Pancreas (tissue), 10 donors: ENCODE measurements around the gene THSD1. TPM values are rescaled to one million over a fixed set of nuclear protein-coding genes. Genes with fewer than 3 reads are reported as not detected.

Experiments
- ATAC-seq, 4 donors: fragments of 200-7000 bp; cut with Tn5 transposase; one replicate each; pipeline versions ENCODE4 v1.8.0 to v1.9.1; 2020; ENCODE audit warnings: mild to moderate bottlenecking in 4 of 4, moderate library complexity in 4 of 4
- DNase-seq, 6 donors: peaks; one replicate each; pipeline ENCODE4 v3.0.0-alpha.2; 2020
- FAIRE-seq: peaks from 2 replicates; lab custom pipeline; 2012; peaks lifted over from hg19 to GRCh38; lab: Jason Lieb, UNC
- H3K27ac ChIP-seq, 4 donors: fragments of 200-600 bp; sonication (generic); 1 replicate in 3 of 4; 2 replicates in 1 of 4; pipeline versions ENCODE4 v1.5.0 to v1.8.0; 2020
- H3K27me3 ChIP-seq, 4 donors: fragments of 200-600 bp; one replicate each; pipeline ENCODE4 v1.8.0; 2021
- H3K36me3 ChIP-seq, 3 donors: fragments of 200-600 bp; sonication (generic) in 1 of 3; one replicate each; pipeline versions ENCODE4 v1.5.0 to v1.8.0; 2020 to 2021
- H3K4me1 ChIP-seq, 3 donors: fragments of 200-600 bp; one replicate each; pipeline ENCODE4 v1.8.0; 2021
- H3K4me3 ChIP-seq, 4 donors: fragments of 200-600 bp; sonication (generic) in 2 of 4; one replicate each; pipeline versions ENCODE4 v1.5.0 to v1.8.0; 2020 to 2021
- H3K9me3 ChIP-seq, 4 donors: fragments of 200-600 bp; one replicate each; pipeline ENCODE4 v1.8.0; 2021
- WGBS, 2 donors: extraction: QIAGEN DNeasy Blood & Tissue Kit; methylation state at CpG; one replicate each; pipeline ENCODE4 v1.1.7; 2013; 5-methylcytosine and 5-hydroxymethylcytosine counted together
- intact Hi-C, 3 donors: fragments of 100-400 bp; cut with DNase I; formaldehyde crosslinking; loops; one replicate each; pipeline versions ENCODE4 v1.11.1 to v1.14.2; 2022
- polyA plus RNA-seq, 2 donors: library from polyadenylated mRNA; stranded (reverse); fragments of 200-250 nt; gene quantifications; one replicate each; pipeline ENCODE4 v1.2.3, GENCODE V29; 2013
- total RNA-seq, 6 donors: library from RNA; stranded (reverse); fragmentation: NEBNext Ultra II Directional in 4 of 6; extraction: Animal tissue kit (Norgen Biotek cat#: 25700) in 4 of 6; gene quantifications; one replicate each; pipeline versions ENCODE4 v1.2.1 to v1.2.4, GENCODE V29; 2021 to 2023
- TF ChIP-seq, protein P1 (sequence below), 4 donors: fragments of 200-600 bp; sonication (generic) in 3 of 4; IDR thresholded peaks; one replicate each; pipeline versions ENCODE4 v1.5.0 to v1.8.0; 2021; ENCODE audit warnings: antibody characterized with exemption in 4 of 4
- donor health status: healthy with polysubstance abuse.
- donor health status: DM: no; HTN: no; CAD: no; lungs with moderate emphysema.
- donor health status: DM: no; HTN: no; CAD: no.
- donor health status: control.
- donor health status: control.
- donor health status: Bipolar disorder and iron deficiency.
- donor health status: DM: yes; HTN: yes; CAD: no.
- donor health status: DM: no; HTN: no; CAD: no.
- donor health status: DM: no; HTN: no; CAD: no.
- donor health status: DM: yes; HTN: yes; CAD: no.

Gene THSD1
- total and polyA plus RNA-seq, 8 donors: 0.41 to 1.9 (median 1.0) TPM

- no peak for FAIRE-seq
- H3K9me3 ChIP-seq: no peaks in the 10 kb centered on the region
- ATAC-seq: no peak
- intact Hi-C loops: no loop called here
- H3K4me1 ChIP-seq: no peaks in the 10 kb centered on the region
- H3K36me3 ChIP-seq: no peaks in the 10 kb centered on the region
- H3K27me3 ChIP-seq: no peaks in the 10 kb centered on the region
- 52 to 76% methylated on average over 1 of the region's 1 CpG for WGBS, 2 donors
- no peak for DNase-seq
- no peak overlapping the region for H3K27ac ChIP-seq
- TF ChIP-seq, protein P1, sequence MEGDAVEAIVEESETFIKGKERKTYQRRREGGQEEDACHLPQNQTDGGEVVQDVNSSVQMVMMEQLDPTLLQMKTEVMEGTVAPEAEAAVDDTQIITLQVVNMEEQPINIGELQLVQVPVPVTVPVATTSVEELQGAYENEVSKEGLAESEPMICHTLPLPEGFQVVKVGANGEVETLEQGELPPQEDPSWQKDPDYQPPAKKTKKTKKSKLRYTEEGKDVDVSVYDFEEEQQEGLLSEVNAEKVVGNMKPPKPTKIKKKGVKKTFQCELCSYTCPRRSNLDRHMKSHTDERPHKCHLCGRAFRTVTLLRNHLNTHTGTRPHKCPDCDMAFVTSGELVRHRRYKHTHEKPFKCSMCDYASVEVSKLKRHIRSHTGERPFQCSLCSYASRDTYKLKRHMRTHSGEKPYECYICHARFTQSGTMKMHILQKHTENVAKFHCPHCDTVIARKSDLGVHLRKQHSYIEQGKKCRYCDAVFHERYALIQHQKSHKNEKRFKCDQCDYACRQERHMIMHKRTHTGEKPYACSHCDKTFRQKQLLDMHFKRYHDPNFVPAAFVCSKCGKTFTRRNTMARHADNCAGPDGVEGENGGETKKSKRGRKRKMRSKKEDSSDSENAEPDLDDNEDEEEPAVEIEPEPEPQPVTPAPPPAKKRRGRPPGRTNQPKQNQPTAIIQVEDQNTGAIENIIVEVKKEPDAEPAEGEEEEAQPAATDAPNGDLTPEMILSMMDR (IDR thresholded peaks at IDR 0.05): no peak
- no peak overlapping the region for H3K4me3 ChIP-seq
Measured at GRCh38 chr13:52353193-52353592, 52.8 kb downstream of the THSD1 start.

- intact Hi-C loops: no loop called here
- no peak for DNase-seq
- H3K27ac ChIP-seq: no peak overlapping the region
- no peaks in the 10 kb centered on the region for H3K4me1 ChIP-seq
- no peak for FAIRE-seq
- no peaks in the 10 kb centered on the region for H3K9me3 ChIP-seq
- 75 to 80% methylated on average over 6 of the region's 6 CpGs for WGBS, 2 donors
- H3K4me3 ChIP-seq: no peak overlapping the region
- no peaks in the 10 kb centered on the region for H3K36me3 ChIP-seq
- no peak for ATAC-seq
- TF ChIP-seq, protein P1 (IDR thresholded peaks at IDR 0.05): no peak
- no peaks in the 10 kb centered on the region for H3K27me3 ChIP-seq
Measured at GRCh38 chr13:52348983-52349780, 56.8 kb downstream of the THSD1 start.

DNA sequence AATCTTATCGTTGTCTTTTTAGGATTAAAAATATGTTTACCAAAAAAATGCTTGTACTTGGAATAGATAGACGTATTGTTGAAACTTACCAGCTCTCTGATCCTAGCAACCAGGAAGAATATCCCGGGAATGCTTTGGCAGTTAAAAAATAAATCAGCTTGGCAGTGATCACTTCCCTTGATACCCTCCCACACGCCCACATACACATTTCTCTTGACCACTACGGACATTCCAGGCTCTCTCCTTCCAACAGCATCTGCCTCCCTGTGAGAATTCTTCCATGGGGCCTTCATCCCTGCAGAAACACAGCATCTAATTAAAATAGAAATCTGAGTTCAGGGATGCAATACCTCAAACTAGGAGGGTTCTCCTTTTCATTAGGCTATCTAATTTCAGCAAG, 57.9 kb downstream of the THSD1 start:
- no peak overlapping the region for H3K27ac ChIP-seq
- FAIRE-seq: no peak

DNA sequence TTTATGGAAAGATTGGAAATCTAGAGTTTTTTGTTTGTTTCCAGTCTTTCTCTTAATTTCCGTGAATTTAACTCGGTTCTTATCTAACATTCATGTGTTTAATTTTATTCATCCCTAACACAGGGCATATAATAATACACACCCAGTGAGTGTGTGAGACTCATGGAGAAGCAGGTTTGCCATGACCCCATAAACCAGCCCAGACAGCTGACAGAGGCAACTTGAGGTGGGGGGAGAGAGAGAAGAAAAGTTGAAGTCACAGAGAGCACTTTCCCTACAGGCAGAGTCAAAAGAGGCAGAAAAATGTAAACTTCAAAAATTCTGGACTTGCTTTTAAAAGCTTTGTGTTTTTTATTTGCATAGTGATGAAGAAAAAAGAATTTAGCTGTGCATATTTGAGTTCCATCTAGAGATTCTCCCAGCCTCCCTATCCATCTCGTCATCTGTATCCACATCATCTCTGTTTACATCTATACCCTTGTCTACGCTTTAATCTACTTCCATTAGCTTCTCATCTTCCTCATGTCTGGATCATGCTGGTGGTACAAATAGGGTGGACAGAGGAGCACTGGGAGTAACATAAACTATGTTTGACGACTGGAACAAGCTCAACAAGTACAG, 60.2 kb downstream of the THSD1 start:
- Histone ChIP-seq H3K27ac (no peak overlapping the region), H3K9me3 (no peaks in the 10 kb centered on the region), H3K4me3 (no peak overlapping the region), H3K27me3 (no peaks in the 10 kb centered on the region), H3K4me1 (no peaks in the 10 kb centered on the region), H3K36me3 (no peaks in the 10 kb centered on the region)
- TF ChIP-seq, protein P1 (IDR thresholded peaks at IDR 0.05): no peak
- intact Hi-C loops: no loop called here
- DNase-seq (no peak), ATAC-seq (no peak), FAIRE-seq (no peak)
- whole genome bisulfite sequencing, 2 donors: 41 to 52% methylated on average over 5 of the region's 5 CpGs

More for the DNA sequence above, 57.9 kb downstream of the THSD1 start:
- H3K4me3 ChIP-seq: no peak overlapping the region
- TF ChIP-seq, protein P1 (IDR thresholded peaks at IDR 0.05): no peak
- no peaks in the 10 kb centered on the region for H3K9me3 ChIP-seq
- intact Hi-C loops: no loop called here
- 27 to 40% methylated on average over 5 of the region's 5 CpGs for WGBS, 2 donors
- H3K36me3 ChIP-seq: no peaks in the 10 kb centered on the region
- ATAC-seq: no peak
- no peaks in the 10 kb centered on the region for H3K27me3 ChIP-seq
- no peak for DNase-seq
- no peaks in the 10 kb centered on the region for H3K4me1 ChIP-seq

DNA sequence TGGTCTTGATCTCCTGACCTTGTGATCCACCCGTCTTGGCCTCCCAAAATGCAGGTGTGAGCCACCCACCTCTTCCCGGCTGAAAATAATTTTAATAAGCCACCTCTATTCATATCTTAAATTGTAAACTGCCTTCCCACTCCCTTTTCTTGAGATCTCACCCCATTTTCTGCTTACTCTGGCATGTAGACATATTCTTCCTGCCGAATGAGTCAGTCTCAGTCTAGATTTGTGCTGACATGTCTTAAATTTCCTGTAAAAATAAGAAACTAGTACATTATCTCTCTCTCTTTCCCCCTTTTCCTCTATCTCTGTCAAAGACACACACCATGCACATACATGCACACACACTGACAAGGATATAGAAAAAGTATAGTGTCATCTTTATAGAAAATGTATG, 60.9 kb downstream of the THSD1 start:
- H3K27me3 ChIP-seq: no peaks in the 10 kb centered on the region
- intact Hi-C loops: no loop called here
- FAIRE-seq (no peak), DNase-seq (no peak), ATAC-seq (no peak)
- H3K9me3 ChIP-seq: no peaks in the 10 kb centered on the region
- 51 to 59% methylated on average over 3 of the region's 3 CpGs for WGBS, 2 donors
- TF ChIP-seq, protein P1 (IDR thresholded peaks at IDR 0.05): no peak
- H3K4me1 ChIP-seq: no peaks in the 10 kb centered on the region
- no peak overlapping the region for H3K27ac ChIP-seq
- no peak overlapping the region for H3K4me3 ChIP-seq
- no peaks in the 10 kb centered on the region for H3K36me3 ChIP-seq
